A673 (cell line): Measurements from ENCODE around the gene TMEFF2. TPM values are rescaled to one million over a fixed set of nuclear protein-coding genes. Genes with fewer than 3 reads are reported as not detected.

Experiments used
- BruUV-seq: library from RNA; stranded (reverse); fragments of 400-500 nt; replicated peaks from 2 replicates; lab custom pipeline; 2021; lab: Mats Ljungman, UMichigan
- CTCF ChIA-PET: fragments of 300-600 bp; sonication (Branson Sonifier 250); formaldehyde crosslinking; loops from one replicate; lab custom pipeline; 2022; ENCODE audit warnings: antibody characterized with exemption; lab: Charles Lee
- POLR2A ChIA-PET: fragments of 300-600 bp; sonication (Branson Sonifier 250); formaldehyde crosslinking; loops from one replicate; lab custom pipeline; 2022; ENCODE audit warnings: antibody characterized with exemption; ENCODE audit not compliant: low non-redundant PET; lab: Charles Lee
- DNase-seq: peaks from one replicate; pipeline ENCODE4 v3.0.0-alpha.2; 2015; ENCODE audit warnings: low spot score
- H3K27ac ChIP-seq: fragments of 200-600 bp; sonication (generic); 2 replicates; pipeline ENCODE4 v1.5.1; 2016; ENCODE audit warnings: mixed run types, low read depth, mild to moderate bottlenecking, mixed read lengths, antibody characterized with exemption, low read length; ENCODE audit not compliant: poor library complexity, severe bottlenecking
- H3K27me3 ChIP-seq: fragments of 200-600 bp; sonication (generic); replicated peaks from 2 replicates; pipeline ENCODE4 v1.6.1; 2017; ENCODE audit warnings: mixed run types, low read depth, mild to moderate bottlenecking, mixed read lengths, antibody characterized with exemption, low read length; ENCODE audit not compliant: insufficient read depth, poor library complexity
- H3K36me3 ChIP-seq: fragments of 200-600 bp; sonication (generic); 2 replicates; pipeline ENCODE4 v1.6.1; 2016; ENCODE audit warnings: mixed run types, mild to moderate bottlenecking, mixed read lengths, antibody characterized with exemption, low read length; ENCODE audit not compliant: insufficient read depth, poor library complexity, severe bottlenecking
- H3K4me1 ChIP-seq: fragments of 200-600 bp; sonication (generic); 2 replicates; pipeline ENCODE4 v1.6.1; 2017; ENCODE audit warnings: mixed run types, mild to moderate bottlenecking, mixed read lengths, antibody characterized with exemption, low read length; ENCODE audit not compliant: insufficient read depth, poor library complexity, severe bottlenecking
- H3K4me3 ChIP-seq: fragments of 200-600 bp; sonication (generic); 2 replicates; pipeline ENCODE4 v1.5.1; 2016; ENCODE audit warnings: low read depth, mixed run types, mild to moderate bottlenecking, mixed read lengths, low read length; ENCODE audit not compliant: poor library complexity, severe bottlenecking
- H3K9me3 ChIP-seq: fragments of 200-600 bp; sonication (generic); 2 replicates; pipeline ENCODE4 v1.6.1; 2016; ENCODE audit warnings: mixed run types, low read depth, mild to moderate bottlenecking, mixed read lengths, antibody characterized with exemption, low read length; ENCODE audit not compliant: poor library complexity, severe bottlenecking
- EZH2 ChIP-seq: fragments of 200-600 bp; sonication (generic); IDR thresholded peaks from 2 replicates; pipeline ENCODE4 v1.6.1; 2017; ENCODE audit warnings: borderline replicate concordance, low read depth, mild to moderate bottlenecking, mixed read lengths, antibody characterized with exemption, low read length; ENCODE audit not compliant: poor library complexity, severe bottlenecking
- intact Hi-C: fragments of 100-400 bp; cut with micrococcal nuclease; formaldehyde crosslinking; loops from one replicate; pipeline ENCODE4 v1.10.0; 2022; ENCODE audit not compliant: unreplicated experiment
- total RNA-seq: library from RNA; stranded (reverse); gene quantifications from 2 replicates; pipeline ENCODE4 v1.2.3, GENCODE V29; 2021
- TF ChIP-seq, protein P1 (sequence below): fragments of 300-800, 200-600 bp; sonication (generic); conservative IDR thresholded peaks from 2 replicates; pipeline ENCODE4 v1.5.1; 2017; ENCODE audit warnings: low read depth, mild to moderate bottlenecking, antibody characterized with exemption, low read length, moderate library complexity, mixed read lengths

TMEFF2 gene
- total RNA-seq, 1 experiment from 2014 or later = 7.0 TPM

DNA sequence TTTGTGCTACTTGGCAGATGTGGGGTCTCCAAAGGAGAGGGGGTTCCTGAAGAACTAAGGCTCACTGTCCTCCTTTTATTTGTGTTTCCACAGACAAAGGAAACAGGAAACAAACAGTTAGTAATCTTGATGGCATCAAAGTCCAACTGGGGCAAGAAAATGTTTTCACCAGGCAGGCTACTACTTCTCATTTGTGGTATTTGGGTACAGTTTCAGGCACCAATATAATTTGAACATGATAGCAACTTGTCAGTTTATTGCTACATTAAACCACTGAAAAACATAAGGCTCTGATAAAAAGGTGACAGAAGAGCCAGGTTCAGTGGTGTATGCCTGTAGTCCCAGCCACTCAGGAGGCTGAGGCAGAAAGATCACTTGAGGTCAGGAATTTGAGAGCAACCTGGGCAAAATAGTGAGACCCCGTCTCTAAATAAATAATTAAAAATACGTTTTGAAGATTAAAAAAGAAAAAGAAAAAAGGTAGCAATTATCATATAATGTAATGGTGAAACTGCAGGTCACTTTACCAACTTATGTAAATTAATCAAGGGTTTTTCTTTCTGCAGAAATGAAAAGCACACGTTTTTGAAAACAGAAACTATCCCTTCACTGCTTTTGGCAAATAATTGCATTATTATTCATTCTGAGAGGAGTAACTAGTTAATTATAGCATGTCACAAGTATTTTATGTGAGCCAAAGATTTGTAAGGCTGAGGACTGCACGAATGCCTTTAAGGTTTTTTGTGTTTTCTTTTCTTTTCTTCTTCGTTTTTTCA is 190.4 kb downstream of the TMEFF2 start:
- Histone ChIP-seq H3K9me3 (no peaks in the 10 kb centered on the region), H3K27me3 (no peaks in the 10 kb centered on the region), H3K36me3 (no peaks in the 10 kb centered on the region), H3K4me1 (no peaks in the 10 kb centered on the region), H3K27ac (no peak overlapping the region), H3K4me3 (no peak overlapping the region)
- no TSS peak for BruUV-seq
- DNase-seq = no peak
- CTCF ChIA-PET = no interaction called here
- intact Hi-C loops = no loop called here
- TF ChIP-seq, protein P1, sequence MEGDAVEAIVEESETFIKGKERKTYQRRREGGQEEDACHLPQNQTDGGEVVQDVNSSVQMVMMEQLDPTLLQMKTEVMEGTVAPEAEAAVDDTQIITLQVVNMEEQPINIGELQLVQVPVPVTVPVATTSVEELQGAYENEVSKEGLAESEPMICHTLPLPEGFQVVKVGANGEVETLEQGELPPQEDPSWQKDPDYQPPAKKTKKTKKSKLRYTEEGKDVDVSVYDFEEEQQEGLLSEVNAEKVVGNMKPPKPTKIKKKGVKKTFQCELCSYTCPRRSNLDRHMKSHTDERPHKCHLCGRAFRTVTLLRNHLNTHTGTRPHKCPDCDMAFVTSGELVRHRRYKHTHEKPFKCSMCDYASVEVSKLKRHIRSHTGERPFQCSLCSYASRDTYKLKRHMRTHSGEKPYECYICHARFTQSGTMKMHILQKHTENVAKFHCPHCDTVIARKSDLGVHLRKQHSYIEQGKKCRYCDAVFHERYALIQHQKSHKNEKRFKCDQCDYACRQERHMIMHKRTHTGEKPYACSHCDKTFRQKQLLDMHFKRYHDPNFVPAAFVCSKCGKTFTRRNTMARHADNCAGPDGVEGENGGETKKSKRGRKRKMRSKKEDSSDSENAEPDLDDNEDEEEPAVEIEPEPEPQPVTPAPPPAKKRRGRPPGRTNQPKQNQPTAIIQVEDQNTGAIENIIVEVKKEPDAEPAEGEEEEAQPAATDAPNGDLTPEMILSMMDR = no peak
- no peak for TF ChIP-seq EZH2
- POLR2A ChIA-PET = no interaction called here

DNA sequence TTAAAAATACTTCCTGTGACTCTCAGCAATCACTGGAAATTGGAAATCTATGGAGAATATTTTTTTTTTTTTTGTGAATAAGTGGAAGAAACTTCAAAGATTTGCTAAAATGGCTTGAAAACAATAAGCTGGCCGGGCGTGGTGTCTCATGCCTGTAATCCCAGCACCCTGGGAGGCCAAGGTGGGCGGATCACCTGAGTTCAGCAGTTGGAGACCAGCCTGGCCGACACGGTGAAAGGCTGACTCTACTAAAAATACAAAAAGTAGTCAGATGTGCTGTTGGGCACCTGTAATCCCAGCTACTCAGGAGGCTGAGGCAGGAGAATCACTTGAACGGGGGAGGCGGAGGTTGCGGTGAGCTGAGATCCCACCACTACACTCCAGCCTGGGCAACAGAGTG is 192.3 kb downstream of the TMEFF2 start:
- H3K4me1 ChIP-seq = no peaks in the 10 kb centered on the region
- no peak overlapping the region for H3K4me3 ChIP-seq
- H3K27me3 ChIP-seq = no peaks in the 10 kb centered on the region
- intact Hi-C loops = no loop called here
- no peak for DNase-seq
- no peaks in the 10 kb centered on the region for H3K36me3 ChIP-seq
- no peak overlapping the region for H3K27ac ChIP-seq
- no peak for TF ChIP-seq EZH2
- TF ChIP-seq, protein P1 = no peak
- BruUV-seq = no TSS peak
- no peaks in the 10 kb centered on the region for H3K9me3 ChIP-seq
- ChIA-PET CTCF (no interaction called here), POLR2A (no interaction called here)

DNA sequence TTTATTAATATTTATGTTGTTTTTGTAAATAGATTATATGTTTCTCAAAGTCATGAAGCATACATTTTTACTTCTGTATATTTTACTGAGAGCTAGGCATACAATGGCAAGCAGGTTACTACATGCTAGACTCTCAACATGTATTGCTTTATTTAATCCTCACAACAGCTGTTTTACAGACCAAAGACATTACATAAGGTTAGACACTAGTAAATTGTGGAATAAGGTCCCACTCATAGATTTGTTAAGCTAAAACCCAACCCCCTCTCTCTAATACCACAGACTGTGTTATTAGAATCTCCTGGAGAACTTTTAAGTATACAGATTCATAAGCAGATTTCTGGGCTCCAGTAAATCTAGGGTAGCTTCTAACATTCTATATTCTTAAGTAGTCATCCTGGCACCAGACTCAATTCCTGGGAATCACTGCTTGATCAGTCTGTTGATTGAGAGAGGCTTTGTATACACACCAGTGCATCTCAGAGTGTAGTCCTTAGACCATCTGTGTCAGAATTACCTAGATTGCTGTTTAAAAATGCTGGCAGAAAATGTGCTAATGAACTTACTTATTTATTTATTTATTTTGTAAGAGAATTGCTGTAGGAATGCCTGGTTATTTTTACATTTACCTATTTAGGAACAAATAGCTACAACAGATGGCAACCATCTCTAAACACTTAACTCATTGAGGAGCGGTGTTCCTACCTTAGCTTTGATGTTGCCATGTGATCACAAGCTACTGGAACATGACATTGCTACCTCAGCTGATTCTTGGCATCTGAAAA is 194.3 kb downstream of the TMEFF2 start:
- Histone ChIP-seq H3K36me3 (no peaks in the 10 kb centered on the region), H3K4me1 (no peaks in the 10 kb centered on the region), H3K9me3 (no peaks in the 10 kb centered on the region), H3K27me3 (no peaks in the 10 kb centered on the region), H3K27ac (no peak overlapping the region), H3K4me3 (no peak overlapping the region)
- DNase-seq = no peak
- intact Hi-C loops = no loop called here
- ChIA-PET POLR2A (no interaction called here), CTCF (no interaction called here)
- TF ChIP-seq, protein P1 = no peak
- no peak for TF ChIP-seq EZH2
- no TSS peak for BruUV-seq
